GM19467 (cell line): ENCODE data around the gene RAD1.
"Not testable (repeated sequence)": the region's sequence is repeated elsewhere in the genome, so short reads cannot be mapped to it uniquely, and the experiment has no call there.

Source experiments
- ATAC-seq: cut with Tn5 transposase; IDR thresholded peaks from one replicate; pipeline ENCODE4 v1.9.1; 2021; ENCODE audit warnings: mild to moderate bottlenecking, moderate library complexity; ENCODE audit not compliant: unreplicated experiment

RAD1 gene, protein sequence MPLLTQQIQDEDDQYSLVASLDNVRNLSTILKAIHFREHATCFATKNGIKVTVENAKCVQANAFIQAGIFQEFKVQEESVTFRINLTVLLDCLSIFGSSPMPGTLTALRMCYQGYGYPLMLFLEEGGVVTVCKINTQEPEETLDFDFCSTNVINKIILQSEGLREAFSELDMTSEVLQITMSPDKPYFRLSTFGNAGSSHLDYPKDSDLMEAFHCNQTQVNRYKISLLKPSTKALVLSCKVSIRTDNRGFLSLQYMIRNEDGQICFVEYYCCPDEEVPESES

GRCh38 chr5:34915139-34915855 is at the start of gene RAD1, which contains the start of gene BRIX1:
Gene RAD1 (minus strand): TSS chr5:34915504. CDS start chr5:34914892, 612 bp downstream.
Gene BRIX1 (plus strand): TSS chr5:34915711. CDS start chr5:34915739, 28 bp downstream.
- ATAC-seq = peak; percentile 99

DNA sequence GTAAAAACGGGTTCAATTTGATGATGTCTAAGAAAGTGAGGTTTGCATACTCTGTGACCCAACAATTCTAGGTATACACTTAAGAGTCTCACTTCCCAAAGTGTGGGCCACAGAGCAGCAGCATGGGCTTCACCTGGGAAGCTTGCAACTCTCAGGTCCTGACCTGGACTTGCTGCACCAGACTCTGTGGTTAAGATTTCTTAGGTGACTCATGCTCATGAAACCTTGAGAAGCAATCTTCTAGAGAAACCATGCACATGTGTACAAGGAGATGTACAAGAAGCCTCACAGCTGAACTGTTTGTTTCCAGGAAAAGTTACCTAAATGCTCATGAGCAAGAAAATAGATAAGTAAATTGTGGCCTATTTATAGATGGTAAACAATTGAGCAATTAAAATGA is 44.0 kb upstream of the RAD1 start:
- peak; percentile 65 for ATAC-seq

GRCh38 chr5:34957857-34958690 is 42.8 kb upstream of the RAD1 start:
- peak; percentile 49 for ATAC-seq

DNA sequence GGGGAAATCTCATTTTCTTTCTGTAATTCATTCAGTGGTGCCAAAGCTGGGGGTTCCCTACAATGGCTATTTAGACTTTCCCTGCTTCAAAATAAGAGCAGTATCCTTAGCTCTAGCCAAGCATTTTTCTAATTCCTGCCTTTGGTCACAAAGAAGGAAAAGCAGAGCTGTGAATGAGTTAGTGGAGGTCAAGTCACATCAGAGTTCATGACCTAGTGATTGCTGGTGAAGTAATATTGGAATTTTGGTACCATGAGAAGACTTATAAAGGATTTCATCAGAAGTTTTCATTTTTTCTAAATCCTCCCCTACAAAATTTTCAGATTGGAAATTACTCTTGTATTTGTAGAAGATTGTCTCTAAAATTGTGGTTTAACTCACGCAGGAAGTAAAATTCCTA is 42.0 kb upstream of the RAD1 start:
- no peak for ATAC-seq

- ATAC-seq = no peak
Observed at GRCh38 chr5:34944460-34945047, 29.2 kb upstream of the RAD1 start.

DNA sequence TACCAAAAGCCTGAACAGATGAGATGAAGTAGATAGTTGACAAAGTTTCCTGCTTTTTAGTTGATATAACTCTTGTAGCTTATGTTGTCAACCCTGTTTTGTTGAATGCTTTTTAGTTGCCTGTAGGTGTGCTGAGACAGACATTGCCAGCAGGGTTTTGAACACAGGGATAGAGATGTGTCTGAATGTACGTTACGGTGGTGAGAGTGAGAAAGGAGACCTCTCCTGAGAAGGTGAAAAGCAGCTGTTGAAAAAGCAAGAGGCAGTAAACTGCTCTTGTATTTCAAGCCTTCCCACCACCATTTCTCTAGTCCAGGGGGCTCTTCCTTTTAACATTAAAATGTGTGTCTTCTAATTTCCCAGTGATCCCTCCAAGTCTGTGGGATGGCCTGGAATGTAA is 28.7 kb upstream of the RAD1 start:
- no peak for ATAC-seq

GRCh38 chr5:34941936-34942335 is 26.6 kb upstream of the RAD1 start:
- no peak for ATAC-seq

DNA sequence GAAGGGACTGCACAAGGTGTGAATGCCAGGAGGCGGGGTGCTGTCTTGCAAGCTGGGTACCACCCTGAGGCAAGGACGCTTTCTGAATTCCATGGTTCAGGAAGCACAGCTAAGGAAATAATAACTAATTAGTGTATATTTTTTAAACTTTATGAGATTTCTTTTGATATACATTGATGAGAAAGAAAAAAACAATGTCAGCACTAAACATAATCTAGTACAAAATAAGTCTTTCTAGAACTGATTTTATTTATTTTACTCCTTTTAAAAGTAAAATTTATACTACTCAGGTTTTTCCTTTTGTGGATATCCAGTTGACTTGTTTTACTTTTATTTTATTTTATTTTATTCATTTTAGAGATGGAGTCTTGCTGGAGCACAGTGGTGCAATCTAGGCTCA is 17.6 kb upstream of the RAD1 start:
- ATAC-seq = no peak

DNA sequence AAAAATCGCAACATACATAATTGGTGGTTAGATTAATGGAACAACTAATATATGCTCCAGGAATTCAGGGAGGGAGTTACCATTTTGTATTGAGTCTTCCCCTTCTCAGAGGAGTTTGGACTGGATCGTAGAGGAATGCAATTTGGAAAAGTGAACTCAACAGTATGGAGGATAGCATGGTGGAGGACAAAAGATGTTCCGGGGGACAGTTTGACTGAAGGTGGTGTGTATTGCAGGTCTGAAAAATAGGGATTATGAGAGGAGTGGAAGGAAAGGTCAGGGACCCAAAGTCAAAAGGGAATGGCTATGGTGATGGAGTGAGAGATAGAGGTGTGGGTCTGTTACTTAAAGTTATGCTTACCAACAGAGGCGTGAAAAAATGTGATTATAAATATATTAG is 15.6 kb upstream of the RAD1 start:
- no peak for ATAC-seq

DNA sequence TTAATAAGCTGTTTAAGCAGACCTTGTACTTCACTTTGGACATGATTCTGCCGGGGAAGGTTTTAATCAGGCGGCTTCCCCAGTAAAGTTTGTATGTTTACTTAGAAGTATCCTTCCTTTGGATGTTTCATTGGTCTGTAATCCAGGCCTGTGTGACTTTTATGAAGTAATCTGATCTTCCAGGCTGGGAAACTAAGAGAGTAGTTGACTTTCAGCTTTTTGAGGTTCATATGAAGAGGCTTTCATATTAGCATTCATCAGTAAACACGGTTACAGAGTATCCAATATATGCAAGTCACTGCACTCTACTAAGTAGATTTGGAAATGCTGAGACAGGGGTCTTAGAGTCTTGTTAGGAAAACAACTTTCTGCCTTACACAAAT is 15.1 kb upstream of the RAD1 start:
- ATAC-seq = no peak

DNA sequence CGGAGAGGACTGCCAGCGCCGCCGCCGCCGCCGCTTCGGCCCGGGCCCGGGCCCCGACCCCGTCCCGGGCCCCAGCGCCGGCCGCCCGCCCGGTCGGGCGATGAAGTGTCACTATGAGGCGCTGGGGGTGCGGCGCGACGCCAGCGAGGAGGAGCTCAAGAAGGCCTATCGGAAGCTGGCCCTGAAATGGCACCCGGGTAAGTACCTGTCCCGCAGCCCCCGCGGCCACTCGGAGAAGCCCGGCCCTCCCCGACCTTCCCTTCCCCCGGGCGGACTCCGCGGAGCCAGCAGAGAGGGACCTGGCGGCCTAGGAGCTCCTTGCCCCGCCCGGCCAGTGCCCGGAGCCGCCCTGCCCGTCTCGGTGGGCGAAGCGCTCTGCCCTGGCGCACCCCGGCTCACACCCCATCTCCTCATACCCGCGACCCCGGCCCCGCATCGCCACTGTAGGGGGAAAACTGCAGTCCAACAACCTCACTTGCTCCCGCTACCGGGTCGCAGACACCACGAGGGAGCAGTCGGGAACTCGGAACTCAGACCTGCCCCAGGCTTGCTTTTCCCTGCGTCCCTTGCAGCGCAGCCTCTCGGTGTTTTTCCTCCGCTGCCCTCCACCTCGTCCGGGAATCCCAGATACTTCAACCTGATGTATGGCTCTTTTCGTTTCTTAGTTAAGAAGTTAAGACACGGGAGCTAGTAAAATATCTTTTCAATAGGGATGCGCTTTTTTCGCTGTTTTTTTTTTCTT is 14.6 kb upstream of the RAD1 start:
- ATAC-seq = peak; percentile 76

DNA sequence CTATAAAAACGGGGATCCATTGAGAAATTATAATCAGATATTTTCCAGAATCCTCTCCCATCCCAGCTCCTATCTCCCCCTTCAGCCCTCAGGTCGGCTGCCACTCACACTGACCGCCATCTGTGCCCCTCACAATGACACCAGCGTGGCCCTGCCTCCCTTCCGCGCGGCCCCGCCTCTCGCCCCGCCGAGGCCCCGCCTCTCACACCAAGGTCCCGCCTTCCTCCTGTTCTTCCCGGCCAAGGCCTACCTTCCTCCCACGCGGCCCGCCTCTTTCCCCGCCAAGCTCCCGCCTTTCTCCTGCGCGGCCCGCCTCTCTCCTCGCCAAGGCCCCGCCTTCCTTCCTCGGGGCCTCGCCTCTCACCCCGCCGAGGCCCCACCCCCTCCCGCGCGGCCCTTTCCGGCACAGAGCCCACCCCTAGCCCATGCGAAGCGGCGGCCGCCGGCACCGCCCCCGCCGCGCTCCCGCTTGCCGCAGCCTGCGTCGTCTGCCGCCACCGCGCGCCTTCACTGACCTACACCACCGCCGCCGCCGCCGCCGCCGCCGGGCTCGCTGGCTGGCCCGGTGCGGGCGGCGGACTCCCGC is 13.9 kb upstream of the RAD1 start, which contains the start of gene DNAJC21:
TSS of gene DNAJC21 (plus strand) at position 426 of the 586 bp plus-strand sequence. CDS start 261 bp downstream, outside the sequence.
- ATAC-seq = peak; percentile 86

GRCh38 chr5:34928267-34928666 is 13.0 kb upstream of the RAD1 start:
- no peak for ATAC-seq

- no peak for ATAC-seq
Observed at GRCh38 chr5:34927785-34928184, 12.5 kb upstream of the RAD1 start.

DNA sequence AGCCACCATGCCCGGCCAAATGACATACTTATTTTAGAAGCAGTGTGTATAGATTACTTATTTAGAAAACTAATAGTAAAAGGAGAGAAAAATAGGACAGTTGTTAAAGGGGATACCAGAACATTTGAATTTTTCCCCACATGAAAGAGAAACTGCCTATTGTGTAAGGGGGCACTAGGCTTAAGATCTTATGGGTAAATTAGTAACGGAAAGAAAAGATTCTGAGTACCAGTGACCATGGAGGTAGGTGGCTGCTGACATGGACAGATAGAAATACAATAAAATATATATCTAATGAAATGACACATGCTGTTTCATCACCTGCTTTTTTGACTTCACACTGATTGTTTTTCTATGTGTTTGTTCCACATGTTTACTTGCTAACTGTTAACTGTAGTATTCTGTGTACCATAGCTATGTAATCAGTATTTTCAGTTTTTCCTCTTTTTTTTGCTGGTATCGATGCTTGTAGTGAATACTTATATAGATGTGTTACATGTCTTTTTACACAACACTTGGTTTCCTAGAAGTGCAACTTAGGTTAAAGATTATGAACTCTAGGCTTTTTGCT is 11.1 kb upstream of the RAD1 start:
- ATAC-seq = no peak

DNA sequence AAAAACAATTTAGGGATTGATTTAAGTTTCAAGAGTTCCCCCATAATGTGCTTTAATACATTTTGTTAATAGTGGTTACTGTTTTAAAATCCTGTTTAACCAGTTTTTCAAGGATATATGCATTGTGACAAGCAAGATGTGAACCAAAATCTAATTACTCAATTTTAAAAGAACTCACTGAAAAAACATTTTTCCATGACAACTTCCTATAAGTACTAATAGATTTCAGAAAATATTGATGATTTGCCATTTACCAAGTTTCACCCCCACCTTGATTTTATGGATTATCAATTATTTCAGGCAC is 9.1 kb upstream of the RAD1 start:
- no peak for ATAC-seq

DNA sequence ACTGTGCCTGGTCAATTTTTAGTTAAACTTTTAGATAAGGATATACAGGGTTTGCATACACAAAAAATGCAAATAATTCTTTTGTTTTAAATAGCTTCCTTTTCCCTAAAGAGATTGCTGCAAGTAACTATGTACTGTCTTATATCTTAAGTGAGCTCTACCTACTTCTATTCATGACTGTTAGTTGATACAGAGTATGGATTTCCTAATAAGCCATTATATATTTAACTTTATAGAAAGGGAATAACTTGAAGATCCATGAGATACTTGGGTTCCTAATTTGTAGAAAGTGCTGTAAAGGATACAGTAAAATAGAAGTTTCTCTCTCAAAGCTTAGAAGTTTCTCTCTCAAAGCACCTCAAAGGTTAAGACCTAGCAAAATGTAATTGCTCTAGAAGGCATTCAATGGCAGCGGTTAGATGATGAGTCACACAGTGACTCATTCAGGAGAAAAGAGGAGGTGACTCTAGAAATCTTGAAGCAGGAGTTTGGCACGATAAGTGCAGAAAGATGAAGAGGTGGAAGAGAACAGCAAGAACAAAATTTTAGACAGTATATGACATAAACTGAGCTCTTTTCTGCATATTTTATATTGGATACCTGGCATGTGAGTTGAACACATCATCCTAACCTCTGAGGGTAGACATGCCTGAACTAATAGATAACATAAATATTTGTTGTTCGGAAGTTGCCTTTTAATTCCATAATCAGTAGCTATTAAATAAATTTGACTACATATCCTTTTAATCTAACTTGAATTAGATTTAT is 8.6 kb upstream of the RAD1 start:
- no peak for ATAC-seq

DNA sequence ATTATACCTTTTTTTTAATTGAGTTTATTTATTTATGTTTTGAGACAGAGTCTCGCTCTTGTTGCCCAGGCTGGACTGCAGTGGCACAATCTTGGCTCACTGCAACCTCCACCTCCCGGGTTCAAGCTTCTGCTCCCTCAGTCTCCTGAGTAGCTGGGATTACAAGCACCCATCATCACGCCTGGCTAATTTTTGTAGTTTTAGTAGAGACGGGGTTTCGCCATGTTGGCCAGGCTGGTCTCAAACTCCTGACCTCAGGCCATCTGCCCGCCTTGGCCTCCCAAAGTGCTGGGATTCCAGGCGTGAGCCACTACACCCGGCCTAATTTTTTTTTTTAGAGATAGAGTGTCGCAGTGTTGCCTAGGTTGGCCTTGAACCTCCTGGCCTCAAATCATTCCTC is 8.0 kb upstream of the RAD1 start:
- ATAC-seq = not testable (repeated sequence)

DNA sequence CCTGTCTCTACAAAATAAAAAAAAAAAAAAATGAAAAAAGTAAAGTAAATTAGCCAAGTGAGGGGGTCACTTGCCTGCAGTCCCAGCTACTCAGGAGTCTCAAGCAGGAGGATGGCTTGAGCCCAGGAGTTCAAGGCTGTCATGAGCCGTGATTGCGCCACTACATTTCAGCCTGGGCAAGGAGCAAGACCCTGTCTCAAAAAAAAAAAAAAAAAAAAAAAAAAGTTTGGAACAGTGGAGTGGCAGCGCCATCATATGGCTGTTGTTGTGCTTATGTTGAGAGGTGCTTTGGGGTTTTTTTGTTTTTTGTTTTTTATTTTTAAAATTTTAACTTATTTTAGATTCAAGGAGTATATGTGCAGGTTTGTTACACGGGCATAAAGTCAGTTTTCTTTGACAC is 3.8 kb upstream of the RAD1 start:
- ATAC-seq = no peak
